OCI-LY7 (cell line): ENCODE data around the gene ERP44. TPM values are rescaled to one million over a fixed set of nuclear protein-coding genes. Genes with fewer than 3 reads are reported as not detected.

Experiments used
- BruUV-seq: library from RNA; stranded (reverse); fragments of 400-500 nt; replicated peaks from 2 replicates; lab custom pipeline; 2021; lab: Mats Ljungman, UMichigan
- CTCF ChIA-PET: fragments of 300-600 bp; sonication (Branson Sonifier 250); formaldehyde crosslinking; loops from one replicate; lab custom pipeline; 2022; ENCODE audit warnings: antibody characterized with exemption; ENCODE audit not compliant: unreplicated experiment; lab: Charles Lee
- POLR2A ChIA-PET: fragments of 300-600 bp; sonication (Branson Sonifier 250); formaldehyde crosslinking; loops from one replicate; lab custom pipeline; 2022; ENCODE audit warnings: antibody characterized with exemption; lab: Charles Lee
- DNase-seq: peaks from one replicate; pipeline ENCODE4 v3.0.0-alpha.2; 2015; ENCODE audit warnings: low spot score
- H2AFZ ChIP-seq: fragments of 200-600 bp; sonication (generic), shearing (Covaris generic); 2 replicates; pipeline ENCODE4 v1.6.1; 2014; ENCODE audit warnings: mild to moderate bottlenecking, antibody characterized with exemption, low read length, moderate library complexity
- H3K27ac ChIP-seq: fragments of 200-600 bp; sonication (generic); 2 replicates; pipeline ENCODE4 v1.5.1; 2014; ENCODE audit warnings: mixed run types, low read depth, mild to moderate bottlenecking, moderate library complexity, low read length, inconsistent platforms; ENCODE audit not compliant: poor library complexity, severe bottlenecking
- H3K36me3 ChIP-seq: fragments of 200-600 bp; sonication (generic); 2 replicates; pipeline ENCODE4 v1.6.1; 2014; ENCODE audit warnings: mild to moderate bottlenecking, antibody characterized with exemption, low read length, moderate library complexity, mixed read lengths; ENCODE audit not compliant: insufficient read depth
- H3K4me1 ChIP-seq: fragments of 200-600 bp; sonication (generic); 2 replicates; pipeline ENCODE4 v1.5.1; 2014; ENCODE audit warnings: mild to moderate bottlenecking, low read length; ENCODE audit not compliant: insufficient read depth, poor library complexity, severe bottlenecking
- H3K4me2 ChIP-seq: fragments of 200-600 bp; sonication (generic); 2 replicates; pipeline ENCODE4 v1.6.1; 2014; ENCODE audit warnings: mild to moderate bottlenecking, low read length
- H3K4me3 ChIP-seq: fragments of 200-600 bp; sonication (generic); 2 replicates; pipeline ENCODE4 v1.5.1; 2014; ENCODE audit warnings: mild to moderate bottlenecking, low read depth, low read length; ENCODE audit not compliant: poor library complexity, severe bottlenecking
- H3K79me2 ChIP-seq: fragments of 200-600 bp; sonication (generic); 2 replicates; pipeline ENCODE4 v1.6.1; 2016; ENCODE audit warnings: low read depth, mild to moderate bottlenecking, low read length, moderate library complexity, mixed read lengths; ENCODE audit not compliant: insufficient read depth
- H3K9me2 ChIP-seq: fragments of 200-600 bp; sonication (generic); 2 replicates; pipeline ENCODE4 v1.6.1; 2016; ENCODE audit warnings: mild to moderate bottlenecking, low read length, mixed read lengths; ENCODE audit not compliant: insufficient read depth
- H3K9me3 ChIP-seq: fragments of 200-600 bp; sonication (generic); 2 replicates; pipeline ENCODE4 v1.6.1; 2014; ENCODE audit warnings: mild to moderate bottlenecking, mixed run types, low read length, mixed read lengths
- H4K20me1 ChIP-seq: fragments of 200-600 bp; sonication (generic); 2 replicates; pipeline ENCODE4 v1.6.1; 2014; ENCODE audit warnings: mild to moderate bottlenecking, antibody characterized with exemption, low read length, moderate library complexity, mixed read lengths; ENCODE audit not compliant: insufficient read depth
- CTCF ChIP-seq: fragments of 200-600 bp; sonication (generic); conservative IDR thresholded peaks from 2 replicates; pipeline ENCODE4 v1.5.1; 2014; ENCODE audit warnings: mild to moderate bottlenecking, antibody characterized with exemption, low read length, moderate library complexity, mixed read lengths
- EZH2phosphoT487 ChIP-seq: fragments of 200-600 bp; sonication (generic); IDR thresholded peaks from 2 replicates; pipeline ENCODE4 v1.6.1; 2018; ENCODE audit warnings: low read depth, borderline replicate concordance, mild to moderate bottlenecking, mixed run types, antibody characterized with exemption, low read length, moderate library complexity, mixed read lengths
- intact Hi-C: fragments of 100-400 bp; cut with micrococcal nuclease; formaldehyde crosslinking; loops from one replicate; pipeline ENCODE4 v1.10.0; 2022; ENCODE audit not compliant: unreplicated experiment
- total RNA-seq, 2 experiments: library from RNA; depleted of rRNA in 1 of 2; stranded (reverse); fragments of >200 nt in 1 of 2; shearing (Covaris generic) in 1 of 2; gene quantifications; 2 replicates each; pipeline ENCODE4 v1.2.3, GENCODE V29; 2014 to 2022

ERP44 gene
- total RNA-seq, 2 experiments from 2014 or later: 19.3 to 28.1 TPM

- TF ChIP-seq CTCF: no peak
- no peak for TF ChIP-seq EZH2phosphoT487
- Histone ChIP-seq H4K20me1 (no peaks in the 10 kb centered on the region), H3K79me2 (peaks cover 11% of the 10 kb centered on the region; the same call in 1 of the 2 replicates), H2AFZ (no peak overlapping the region), H3K36me3 (peaks cover 65% of the 10 kb centered on the region), H3K27ac (no peak overlapping the region), H3K9me2 (no peaks in the 10 kb centered on the region), H3K4me3 (no peak overlapping the region), H3K9me3 (0 out of 2 replicates have a peak, but pooled peaks cover 4% of the 10 kb centered on the region), H3K4me2 (no peak overlapping the region), H3K4me1 (no peaks in the 10 kb centered on the region)
- intact Hi-C loops: no loop called here
- BruUV-seq: no TSS peak
- CTCF ChIA-PET: no interaction called here
- DNase-seq: no peak
- POLR2A ChIA-PET: interaction anchor here (1.3 kb wide), 2 partner anchors 13 to 14 kb away, joined by 3 to 4 read pairs; no protein-coding TSS in a partner anchor
These were observed 18.5 kb upstream of the ERP44 start for GRCh38 chr9:100117316-100117715.

GRCh38 chr9:100112677-100113336 is 14.0 kb upstream of the ERP44 start:
- Histone ChIP-seq H3K79me2 (peaks cover 3% of the 10 kb centered on the region; the same call in 1 of the 2 replicates), H3K9me3 (no peaks in the 10 kb centered on the region), H2AFZ (no peak overlapping the region), H3K4me3 (no peak overlapping the region), H3K4me1 (no peaks in the 10 kb centered on the region), H3K36me3 (peaks cover 75% of the 10 kb centered on the region), H4K20me1 (no peaks in the 10 kb centered on the region), H3K4me2 (no peak overlapping the region), H3K9me2 (no peaks in the 10 kb centered on the region), H3K27ac (no peak overlapping the region)
- ChIA-PET CTCF (no interaction called here), POLR2A (interaction anchor here (0.7 to 1.4 kb wide), 3 partner anchors 18 to 53 kb away, joined by 3 to 6 read pairs (median 4); no protein-coding TSS in a partner anchor)
- DNase-seq: no peak
- intact Hi-C loops: no loop called here
- TF ChIP-seq EZH2phosphoT487: no peak
- no peak for TF ChIP-seq CTCF
- no TSS peak for BruUV-seq

GRCh38 chr9:100111235-100111634 is 12.4 kb upstream of the ERP44 start:
- POLR2A ChIA-PET: interaction anchor here (0.6 kb wide), 1 partner anchor 16 kb away, joined by 3 read pairs; no protein-coding TSS in a partner anchor
- Histone ChIP-seq H2AFZ (no peak overlapping the region), H3K4me1 (no peaks in the 10 kb centered on the region), H3K79me2 (peaks cover 3% of the 10 kb centered on the region; the same call in 1 of the 2 replicates), H3K4me3 (no peak overlapping the region), H3K4me2 (no peak overlapping the region), H3K36me3 (peaks cover 81% of the 10 kb centered on the region), H3K9me3 (no peaks in the 10 kb centered on the region), H4K20me1 (no peaks in the 10 kb centered on the region), H3K27ac (no peak overlapping the region), H3K9me2 (no peaks in the 10 kb centered on the region)
- no TSS peak for BruUV-seq
- intact Hi-C loops: no loop called here
- no peak for TF ChIP-seq CTCF
- no peak for TF ChIP-seq EZH2phosphoT487
- no peak for DNase-seq
- CTCF ChIA-PET: no interaction called here
